Measurements from ENCODE around the gene CADM1.

DNA sequence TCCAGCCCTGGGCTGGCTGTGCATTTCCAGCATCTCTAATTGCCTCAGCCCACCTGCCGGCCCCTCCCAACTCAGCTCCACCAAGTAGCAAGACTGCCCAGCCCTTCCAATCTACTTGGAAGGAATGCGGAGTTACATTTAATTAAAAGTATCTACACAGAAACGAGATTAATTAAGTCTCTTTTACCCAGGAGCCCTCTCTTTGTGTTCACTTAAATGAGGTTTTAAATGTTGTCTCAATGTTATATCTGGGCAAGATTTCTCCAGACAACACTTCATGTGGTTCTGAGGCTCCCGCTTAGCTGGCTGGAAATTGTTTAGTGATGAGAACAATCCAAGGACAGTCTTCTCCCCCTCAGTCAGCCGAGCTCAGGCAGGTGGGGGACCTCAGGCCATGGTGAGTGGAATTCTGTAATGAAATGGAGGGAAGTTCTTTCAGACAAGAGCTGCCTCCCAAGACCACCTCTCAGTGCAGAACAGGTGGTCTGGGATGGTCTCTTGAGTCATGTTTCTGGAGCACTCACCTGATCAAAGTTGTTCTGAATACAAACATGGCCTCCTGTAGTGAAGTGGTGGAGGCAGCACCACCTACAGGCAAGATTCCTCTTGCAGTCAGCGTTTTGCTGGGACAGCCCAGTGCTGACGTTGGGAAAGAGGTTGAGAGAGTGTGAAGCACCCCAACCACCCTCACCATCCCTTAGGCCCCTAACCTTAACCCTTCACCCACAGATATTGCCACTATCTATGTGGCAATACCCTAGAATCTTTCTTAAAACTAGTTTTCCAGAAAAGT, 371.6 kb downstream of the CADM1 start:
- TF ChIP-seq, protein P1, sequence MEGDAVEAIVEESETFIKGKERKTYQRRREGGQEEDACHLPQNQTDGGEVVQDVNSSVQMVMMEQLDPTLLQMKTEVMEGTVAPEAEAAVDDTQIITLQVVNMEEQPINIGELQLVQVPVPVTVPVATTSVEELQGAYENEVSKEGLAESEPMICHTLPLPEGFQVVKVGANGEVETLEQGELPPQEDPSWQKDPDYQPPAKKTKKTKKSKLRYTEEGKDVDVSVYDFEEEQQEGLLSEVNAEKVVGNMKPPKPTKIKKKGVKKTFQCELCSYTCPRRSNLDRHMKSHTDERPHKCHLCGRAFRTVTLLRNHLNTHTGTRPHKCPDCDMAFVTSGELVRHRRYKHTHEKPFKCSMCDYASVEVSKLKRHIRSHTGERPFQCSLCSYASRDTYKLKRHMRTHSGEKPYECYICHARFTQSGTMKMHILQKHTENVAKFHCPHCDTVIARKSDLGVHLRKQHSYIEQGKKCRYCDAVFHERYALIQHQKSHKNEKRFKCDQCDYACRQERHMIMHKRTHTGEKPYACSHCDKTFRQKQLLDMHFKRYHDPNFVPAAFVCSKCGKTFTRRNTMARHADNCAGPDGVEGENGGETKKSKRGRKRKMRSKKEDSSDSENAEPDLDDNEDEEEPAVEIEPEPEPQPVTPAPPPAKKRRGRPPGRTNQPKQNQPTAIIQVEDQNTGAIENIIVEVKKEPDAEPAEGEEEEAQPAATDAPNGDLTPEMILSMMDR (conservative IDR thresholded peaks at IDR 0.05; ENCODE audit: low read depth in 2 of 2) = peak; percentile 46 to 68
- TF ChIP-seq JUNB (IDR thresholded peaks at IDR 0.05; ENCODE audit: unreplicated experiment) = no peak
- TF ChIP-seq CREB1 (CRISPR knock-in tag; IDR thresholded peaks at IDR 0.05; ENCODE audit: low read depth) = no peak
- TF ChIP-seq, protein P2, sequence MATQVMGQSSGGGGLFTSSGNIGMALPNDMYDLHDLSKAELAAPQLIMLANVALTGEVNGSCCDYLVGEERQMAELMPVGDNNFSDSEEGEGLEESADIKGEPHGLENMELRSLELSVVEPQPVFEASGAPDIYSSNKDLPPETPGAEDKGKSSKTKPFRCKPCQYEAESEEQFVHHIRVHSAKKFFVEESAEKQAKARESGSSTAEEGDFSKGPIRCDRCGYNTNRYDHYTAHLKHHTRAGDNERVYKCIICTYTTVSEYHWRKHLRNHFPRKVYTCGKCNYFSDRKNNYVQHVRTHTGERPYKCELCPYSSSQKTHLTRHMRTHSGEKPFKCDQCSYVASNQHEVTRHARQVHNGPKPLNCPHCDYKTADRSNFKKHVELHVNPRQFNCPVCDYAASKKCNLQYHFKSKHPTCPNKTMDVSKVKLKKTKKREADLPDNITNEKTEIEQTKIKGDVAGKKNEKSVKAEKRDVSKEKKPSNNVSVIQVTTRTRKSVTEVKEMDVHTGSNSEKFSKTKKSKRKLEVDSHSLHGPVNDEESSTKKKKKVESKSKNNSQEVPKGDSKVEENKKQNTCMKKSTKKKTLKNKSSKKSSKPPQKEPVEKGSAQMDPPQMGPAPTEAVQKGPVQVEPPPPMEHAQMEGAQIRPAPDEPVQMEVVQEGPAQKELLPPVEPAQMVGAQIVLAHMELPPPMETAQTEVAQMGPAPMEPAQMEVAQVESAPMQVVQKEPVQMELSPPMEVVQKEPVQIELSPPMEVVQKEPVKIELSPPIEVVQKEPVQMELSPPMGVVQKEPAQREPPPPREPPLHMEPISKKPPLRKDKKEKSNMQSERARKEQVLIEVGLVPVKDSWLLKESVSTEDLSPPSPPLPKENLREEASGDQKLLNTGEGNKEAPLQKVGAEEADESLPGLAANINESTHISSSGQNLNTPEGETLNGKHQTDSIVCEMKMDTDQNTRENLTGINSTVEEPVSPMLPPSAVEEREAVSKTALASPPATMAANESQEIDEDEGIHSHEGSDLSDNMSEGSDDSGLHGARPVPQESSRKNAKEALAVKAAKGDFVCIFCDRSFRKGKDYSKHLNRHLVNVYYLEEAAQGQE (IDR thresholded peaks at IDR 0.05; ENCODE audit: unreplicated experiment) = no peak
- TF ChIP-seq EZH2phosphoT487 (IDR thresholded peaks at IDR 0.05; ENCODE audit: unreplicated experiment) = no peak
- TF ChIP-seq EZH2 (IDR thresholded peaks at IDR 0.05; ENCODE audit: low read depth, unreplicated experiment) = no peak
- TF ChIP-seq POLR2AphosphoS5 (IDR thresholded peaks at IDR 0.05; ENCODE audit: low read depth) = no peak
- TF ChIP-seq, protein P3, sequence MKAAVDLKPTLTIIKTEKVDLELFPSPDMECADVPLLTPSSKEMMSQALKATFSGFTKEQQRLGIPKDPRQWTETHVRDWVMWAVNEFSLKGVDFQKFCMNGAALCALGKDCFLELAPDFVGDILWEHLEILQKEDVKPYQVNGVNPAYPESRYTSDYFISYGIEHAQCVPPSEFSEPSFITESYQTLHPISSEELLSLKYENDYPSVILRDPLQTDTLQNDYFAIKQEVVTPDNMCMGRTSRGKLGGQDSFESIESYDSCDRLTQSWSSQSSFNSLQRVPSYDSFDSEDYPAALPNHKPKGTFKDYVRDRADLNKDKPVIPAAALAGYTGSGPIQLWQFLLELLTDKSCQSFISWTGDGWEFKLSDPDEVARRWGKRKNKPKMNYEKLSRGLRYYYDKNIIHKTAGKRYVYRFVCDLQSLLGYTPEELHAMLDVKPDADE (IDR thresholded peaks at IDR 0.05) = no peak
- TF ChIP-seq STAT1 (IDR thresholded peaks at IDR 0.05; ENCODE audit: unreplicated experiment) = no peak
- no peak for TF ChIP-seq ZNF331 (CRISPR knock-in tag; IDR thresholded peaks at IDR 0.05; ENCODE audit: low read depth)
